Stomach (tissue), 4 donors: ENCODE data around the gene REPIN1.

Experiments used
- CTCF ChIP-seq, 7 experiments: fragments of 450-650 bp in 4 of 7; fragments of 200-600 bp in 3 of 7; sonication (generic) in 3 of 7; IDR thresholded peaks; one replicate each; pipeline ENCODE4 v1.5.1; 2016 to 2019; ENCODE audit warnings: antibody characterized with exemption in 7 of 7, control low read depth in 2 of 7, mild to moderate bottlenecking in 1 of 7
- EP300 ChIP-seq: sonication (generic); formaldehyde crosslinking; IDR thresholded peaks from one replicate; pipeline ENCODE4 v1.6.1; 2017; ENCODE audit warnings: antibody characterized with exemption
- POLR2A ChIP-seq, 4 donors: fragments of 450-650 bp; IDR thresholded peaks; one replicate each; pipeline ENCODE4 v1.6.1; 2016; ENCODE audit warnings: antibody characterized with exemption in 4 of 4, control low read depth in 2 of 4, mild to moderate bottlenecking in 1 of 4, moderate library complexity in 1 of 4
- POLR2AphosphoS5 ChIP-seq, 3 donors: sonication (generic); formaldehyde crosslinking; IDR thresholded peaks; one replicate each; pipeline ENCODE4 v1.6.1; 2016; ENCODE audit warnings: antibody characterized with exemption in 3 of 3

- TF ChIP-seq POLR2A (IDR thresholded peaks at IDR 0.05) (no peak), CTCF (IDR thresholded peaks at IDR 0.05) (no peak), EP300 (no peak), POLR2AphosphoS5 (IDR thresholded peaks at IDR 0.05) (no peak)
Observed at GRCh38 chr7:150417239-150417638, 48.6 kb downstream of the REPIN1 start.
